ENCODE data around the gene STYXL2.

The STYXL2 gene

DNA sequence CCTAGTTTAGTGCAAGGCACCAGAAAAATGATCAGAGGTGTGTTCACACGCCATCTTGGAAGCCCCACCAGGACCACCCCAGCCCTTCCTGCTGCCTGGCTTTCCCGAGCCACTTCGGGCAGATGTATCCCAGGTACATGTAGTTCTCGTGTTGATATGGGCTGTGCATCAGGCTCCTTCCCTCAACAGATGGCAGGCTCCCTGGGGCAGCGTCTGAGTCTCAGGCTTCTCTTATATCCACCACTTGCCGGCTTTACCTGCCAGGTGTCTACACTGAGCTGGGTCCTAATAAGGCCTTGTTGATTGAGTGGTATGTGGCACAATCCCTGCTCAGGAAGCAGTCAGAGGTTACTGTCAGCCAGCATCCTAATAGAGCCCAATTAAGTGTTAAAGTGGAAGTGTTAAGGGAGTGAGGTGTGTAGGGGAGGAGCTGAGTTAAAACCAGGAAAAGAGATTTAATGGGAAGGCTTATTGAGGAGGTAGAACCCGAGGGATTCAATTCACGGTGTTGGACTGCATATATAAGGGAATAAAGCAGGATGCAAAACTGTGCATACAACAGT, 12.2 kb upstream of the STYXL2 start:
- no peak for DNase-seq

DNA sequence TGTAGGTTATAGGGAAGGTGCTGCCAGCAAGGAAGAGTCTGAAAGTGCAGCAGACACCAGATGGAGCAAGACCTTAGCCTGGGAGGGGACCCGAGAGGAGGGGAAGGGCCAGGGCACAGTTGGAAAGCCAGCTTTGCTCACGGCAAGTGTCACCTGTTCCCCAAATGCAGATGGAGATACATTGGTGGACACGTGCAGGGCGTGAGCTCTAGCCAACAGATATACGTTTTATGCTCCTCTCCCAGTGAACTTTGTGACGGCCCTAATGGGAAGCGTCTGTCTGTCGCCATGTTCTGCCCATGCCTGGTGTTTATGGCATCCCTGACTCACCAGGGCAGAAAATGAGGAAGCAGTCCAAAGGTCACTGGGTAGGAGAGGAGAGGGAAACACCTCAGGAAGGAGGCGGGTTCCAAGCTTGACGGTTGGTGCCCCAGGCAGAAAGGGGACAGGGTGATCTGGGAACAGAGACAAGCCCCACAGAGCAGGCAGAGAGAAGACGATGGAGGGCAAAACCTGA, 11.3 kb upstream of the STYXL2 start:
- DNase-seq: no peak

DNA sequence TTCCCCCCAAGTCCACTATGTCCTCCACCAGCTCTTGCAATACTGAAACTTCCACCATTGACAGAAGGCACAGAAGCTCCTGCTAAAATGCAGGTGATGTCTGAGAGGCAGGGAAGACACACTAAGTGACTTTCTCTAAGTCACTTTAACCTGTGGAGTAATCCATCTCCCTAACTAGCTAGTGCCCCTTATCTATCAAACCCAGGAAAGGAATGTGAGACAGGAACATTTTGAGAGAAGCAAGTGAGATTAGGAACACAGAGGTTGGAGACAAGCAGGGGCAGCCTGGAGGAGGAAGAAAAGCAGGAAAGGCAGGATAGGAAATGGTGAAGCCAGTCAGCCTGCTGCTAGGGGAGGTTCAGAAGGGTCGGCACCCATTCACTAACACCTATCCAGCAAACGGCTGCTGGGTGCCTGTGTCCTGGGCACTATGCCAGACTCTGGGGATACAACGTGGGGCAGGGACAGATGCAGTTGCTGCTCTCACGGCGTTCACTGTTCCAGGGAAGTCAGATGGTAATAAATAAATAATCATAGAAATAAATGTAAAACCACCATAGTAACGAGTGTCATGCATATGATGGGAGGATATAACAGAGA, 10.7 kb upstream of the STYXL2 start:
- no peak for DNase-seq

DNA sequence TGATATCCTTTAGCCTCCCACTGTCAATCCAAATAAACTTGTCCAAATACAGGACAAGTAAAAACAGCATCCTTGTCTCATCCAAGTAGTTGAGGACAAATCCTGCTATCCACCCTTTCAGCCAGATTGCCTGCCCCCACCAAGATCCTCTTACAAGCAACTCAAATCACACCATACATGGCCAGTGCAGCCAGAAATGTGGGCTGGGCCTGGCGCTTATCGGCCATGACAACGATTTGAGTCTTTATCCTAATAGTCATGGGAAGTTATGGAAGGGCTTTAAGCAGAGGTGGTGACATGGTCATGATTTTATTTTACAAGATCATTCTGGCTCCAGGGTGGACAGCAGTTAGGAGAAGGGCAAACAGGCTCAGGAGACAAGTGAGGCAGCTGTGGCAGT, 10.0 kb upstream of the STYXL2 start:
- no peak for DNase-seq

DNA sequence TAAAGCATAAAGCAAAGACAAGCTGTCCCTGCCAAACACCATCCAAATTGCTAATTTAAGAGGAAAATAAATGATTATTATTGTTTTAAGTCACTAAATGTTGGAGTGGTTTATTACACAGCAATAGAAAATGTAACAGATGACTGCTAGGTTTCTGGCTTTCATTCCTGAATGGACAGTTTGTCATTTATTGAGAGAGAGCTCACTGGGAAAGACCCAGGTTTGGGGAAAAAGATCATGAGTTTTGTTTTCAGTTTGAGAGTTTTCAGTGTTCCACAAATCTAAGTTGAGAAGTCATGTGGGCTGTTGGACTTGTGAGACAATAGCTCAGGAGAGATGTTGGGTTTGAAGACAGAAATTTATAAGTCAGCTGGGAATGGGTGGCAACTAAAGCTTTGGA, 9.1 kb upstream of the STYXL2 start:
- DNase-seq: no peak

DNA sequence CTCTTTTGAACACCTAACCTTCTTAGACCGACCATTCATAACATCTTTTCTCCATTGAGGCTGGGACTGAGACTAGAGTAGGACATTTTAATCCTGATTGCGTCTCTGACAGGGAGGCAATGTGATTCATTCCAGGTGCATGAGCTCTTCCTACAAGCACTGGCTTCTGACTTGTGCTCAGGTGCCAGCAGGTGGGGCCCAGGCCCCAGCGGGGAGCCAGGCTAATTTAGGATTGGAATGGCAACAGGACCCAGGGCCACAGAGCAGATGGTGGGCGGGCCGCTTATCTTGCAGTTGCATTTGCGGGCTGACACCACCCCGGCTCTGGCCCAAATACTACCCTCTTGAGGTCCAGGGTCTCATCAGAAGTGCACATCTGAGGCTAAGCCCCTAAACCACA, 7.8 kb upstream of the STYXL2 start:
- DNase-seq: no peak

DNA sequence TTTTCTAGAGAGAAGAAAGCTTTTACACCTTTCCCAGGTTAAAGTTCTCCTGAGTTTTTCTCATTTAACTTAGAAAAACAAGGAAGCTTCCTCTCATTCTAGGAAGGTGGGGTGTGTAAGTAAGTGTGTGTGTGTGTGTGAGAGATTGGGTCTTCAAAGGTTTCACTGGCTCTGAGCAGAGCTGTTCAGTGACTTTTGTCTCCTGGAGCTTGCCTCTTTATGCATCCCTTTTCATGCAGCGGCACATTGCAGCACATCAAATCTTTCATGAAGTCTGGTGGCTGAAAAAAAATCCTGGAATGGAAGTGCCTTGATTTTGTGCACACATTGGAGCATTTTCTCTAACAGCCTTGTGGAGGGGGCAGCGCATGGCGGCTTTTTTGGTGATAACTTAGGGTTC, 7.1 kb upstream of the STYXL2 start:
- no peak for DNase-seq

DNA sequence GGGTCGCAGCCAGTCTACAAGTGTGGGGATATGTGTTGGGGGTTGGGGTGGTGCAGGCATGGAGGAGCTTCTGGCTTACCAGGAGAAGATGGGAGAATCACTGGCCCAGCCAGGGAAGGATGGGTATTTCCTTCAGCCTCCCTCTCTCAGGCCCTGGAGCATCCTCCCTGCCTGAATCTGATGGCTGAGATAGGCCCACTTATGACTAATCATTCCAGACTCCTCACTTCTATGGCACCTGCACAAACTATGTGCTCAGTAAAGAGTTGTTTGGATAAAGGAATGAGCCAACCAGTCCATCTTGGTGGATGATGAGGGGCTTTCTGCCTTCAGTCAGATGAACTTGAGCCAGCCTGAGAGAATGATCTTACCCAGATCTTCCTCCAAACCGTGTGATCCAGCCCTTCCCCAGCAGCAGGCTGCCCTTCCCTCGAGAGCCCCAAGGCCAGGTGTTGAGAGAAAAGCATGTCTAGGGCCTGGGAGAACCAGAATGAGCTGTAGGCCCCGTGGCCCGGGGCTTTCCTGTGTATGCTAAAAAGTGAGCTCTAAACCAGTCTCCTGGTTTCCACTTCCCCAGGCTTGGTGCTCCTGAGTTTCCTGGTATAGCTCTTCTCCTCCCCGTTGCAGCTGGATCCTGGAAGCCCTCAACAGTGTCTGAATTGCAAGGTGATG, 5.0 kb upstream of the STYXL2 start:
- DNase-seq: no peak

DNA sequence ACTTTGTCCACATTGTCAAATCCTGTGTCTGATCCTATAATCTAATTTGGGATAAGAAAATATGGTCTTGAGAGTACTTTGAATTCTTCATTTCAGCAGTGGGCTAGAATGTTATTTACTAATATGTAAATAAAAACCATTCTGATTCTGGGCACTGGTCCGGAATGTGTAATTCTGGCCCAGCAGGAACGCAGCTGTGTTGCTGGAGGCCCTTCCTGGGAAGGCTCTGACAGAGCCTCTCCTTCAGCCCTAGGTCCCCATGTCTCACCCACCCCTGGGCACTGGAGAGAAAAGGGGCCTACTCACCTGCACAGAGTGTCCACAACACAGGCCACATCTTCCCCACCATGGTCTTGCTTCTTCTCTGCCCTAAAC, 3.9 kb upstream of the STYXL2 start:
- DNase-seq: no peak

DNA sequence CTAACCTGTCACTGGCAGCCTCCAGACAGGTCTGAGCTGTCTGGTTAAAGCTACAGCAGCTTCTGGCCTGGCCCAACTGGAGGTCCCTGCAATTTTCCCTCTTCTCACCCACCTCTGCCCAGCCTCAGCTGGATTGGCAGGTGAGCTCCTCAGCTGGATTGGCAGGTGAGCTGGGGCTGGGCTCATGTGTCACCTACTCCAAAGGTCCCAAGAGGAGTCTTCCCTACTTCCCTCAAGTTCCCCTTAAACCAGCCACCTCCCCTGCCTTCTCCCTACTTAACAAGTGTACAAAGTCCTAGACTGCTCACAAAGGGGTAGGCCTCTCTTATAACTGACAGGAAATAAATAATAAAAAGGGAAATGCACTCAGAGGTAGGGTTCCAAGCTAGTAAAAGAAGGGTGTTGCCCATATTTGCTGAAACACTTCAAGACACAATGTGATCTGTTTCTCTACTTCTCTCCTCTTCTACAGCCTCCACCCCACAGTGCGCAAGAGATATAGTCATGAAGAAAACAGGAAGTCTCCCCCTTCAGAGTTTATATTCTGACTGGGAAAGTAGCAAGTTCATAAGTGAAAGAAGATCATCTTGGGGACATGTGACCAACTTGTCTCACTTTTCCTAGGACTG, 3.4 kb upstream of the STYXL2 start, which contains the start of gene GPA33:
GPA33 (minus strand) TSS at position 64 of the 629 bp plus-strand sequence. CDS start 90 bp downstream, outside the sequence.
- DNase-seq: no peak

DNA sequence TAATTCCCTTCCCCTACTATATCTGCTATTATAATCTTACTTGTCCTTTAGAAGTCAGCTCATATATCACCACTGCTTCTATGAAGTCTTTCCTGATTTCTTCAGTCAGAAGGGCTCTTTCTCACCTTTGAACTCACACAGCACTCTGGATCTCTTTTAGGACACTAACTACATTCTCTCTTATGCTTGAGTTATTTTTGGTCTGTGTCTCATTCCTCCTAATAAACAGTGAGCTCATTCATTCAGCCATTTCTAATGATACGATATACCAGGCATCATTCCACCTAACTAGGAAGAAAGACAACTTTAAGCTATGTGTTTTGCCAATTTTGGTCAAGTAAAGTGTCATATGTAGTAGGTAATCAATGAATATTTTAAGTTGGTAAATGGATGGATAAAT, 1.2 kb upstream of the STYXL2 start:
- DNase-seq: no peak

DNA sequence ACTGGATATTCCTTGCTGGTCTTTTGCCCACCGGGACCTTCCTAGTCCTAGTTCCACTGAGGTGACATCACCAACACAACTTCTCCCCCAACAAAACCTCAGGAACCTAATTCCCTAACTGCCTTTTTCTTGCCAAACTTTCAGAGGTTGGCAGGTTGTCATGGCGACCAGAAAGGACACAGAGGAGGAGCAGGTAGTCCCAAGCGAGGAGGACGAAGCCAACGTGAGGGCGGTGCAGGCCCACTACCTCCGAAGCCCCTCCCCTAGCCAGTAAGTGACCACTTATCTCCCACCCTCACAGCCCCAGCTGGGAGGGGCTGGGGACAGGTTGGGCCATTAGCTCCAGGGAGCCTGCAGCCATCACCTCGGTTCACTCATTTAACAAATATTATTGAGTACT, 815 bp downstream of the STYXL2 start:
- no peak for DNase-seq

DNA sequence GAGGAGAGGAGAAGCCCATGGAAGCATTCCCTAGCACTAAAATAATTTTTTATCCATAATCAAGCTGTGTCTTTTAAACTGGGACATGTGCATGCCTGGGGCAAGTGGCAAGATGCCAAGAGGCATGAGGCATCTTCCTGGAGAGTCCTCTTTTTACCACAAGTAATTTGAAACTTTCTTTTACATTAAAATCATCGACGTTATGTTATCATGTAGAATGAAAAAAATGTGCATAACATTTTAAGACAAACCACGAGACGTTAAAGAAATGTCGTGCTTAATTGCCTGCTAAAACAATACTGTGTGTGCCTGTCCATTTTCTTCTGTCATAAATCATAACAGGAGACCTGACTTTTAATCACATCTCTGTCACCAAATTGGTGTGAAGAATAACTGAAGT, 1.5 kb downstream of the STYXL2 start:
- no peak for DNase-seq

DNA sequence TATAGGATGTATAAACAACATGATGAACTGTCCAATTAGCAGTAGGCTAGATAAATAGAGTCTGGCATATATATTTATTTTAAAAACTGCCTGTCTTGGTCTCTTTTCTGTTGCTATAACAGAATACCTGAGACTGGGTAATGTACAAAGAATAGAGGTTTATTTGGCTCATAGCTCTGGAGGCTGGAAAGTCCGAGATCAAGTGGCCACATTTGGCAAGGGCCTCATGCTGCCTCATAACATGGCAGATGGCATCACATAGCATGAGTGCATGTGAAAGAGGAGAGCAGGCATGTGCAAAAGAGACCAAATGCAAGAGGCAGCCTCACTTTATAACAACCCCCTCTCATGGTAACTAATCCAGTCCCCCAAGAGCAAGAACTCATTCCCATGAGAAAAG, 6.0 kb downstream of the STYXL2 start:
- DNase-seq: no peak

DNA sequence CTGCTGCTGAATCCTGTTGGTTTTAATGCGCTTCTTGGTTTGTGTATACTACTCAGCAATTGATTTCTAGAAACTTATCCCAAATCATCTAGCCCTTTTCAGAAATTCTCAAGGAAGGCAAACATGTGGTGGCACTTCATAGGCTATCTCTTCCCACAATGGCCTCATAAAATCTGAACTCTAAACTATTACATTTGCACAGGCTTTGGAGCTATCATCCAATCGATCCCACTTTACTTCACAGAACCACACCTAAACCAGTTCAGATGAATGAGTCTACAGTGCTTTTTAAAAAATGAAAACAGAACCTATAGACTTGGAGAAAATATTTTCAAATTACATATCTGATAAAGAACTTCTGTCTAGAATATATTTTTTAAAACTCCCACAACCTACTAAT, 6.9 kb downstream of the STYXL2 start:
- DNase-seq: no peak

DNA sequence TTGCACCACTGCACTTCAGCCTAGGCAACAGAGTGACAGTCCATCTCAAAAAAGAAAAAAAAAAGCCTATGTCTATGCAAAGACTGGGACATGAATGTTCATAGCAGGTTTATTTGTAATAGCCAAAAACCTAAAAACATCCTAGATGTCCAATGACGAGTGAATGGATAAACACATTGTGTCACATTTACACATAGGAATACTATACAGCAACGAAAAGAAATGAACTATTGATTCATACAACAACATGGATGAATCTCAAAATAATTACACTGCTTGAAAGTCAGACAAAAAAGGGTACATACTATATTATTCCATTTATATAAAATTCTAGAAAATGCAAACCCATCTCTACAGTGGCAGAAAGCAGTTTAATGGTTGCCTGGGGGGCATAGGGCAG, 7.9 kb downstream of the STYXL2 start:
- no peak for DNase-seq

DNA sequence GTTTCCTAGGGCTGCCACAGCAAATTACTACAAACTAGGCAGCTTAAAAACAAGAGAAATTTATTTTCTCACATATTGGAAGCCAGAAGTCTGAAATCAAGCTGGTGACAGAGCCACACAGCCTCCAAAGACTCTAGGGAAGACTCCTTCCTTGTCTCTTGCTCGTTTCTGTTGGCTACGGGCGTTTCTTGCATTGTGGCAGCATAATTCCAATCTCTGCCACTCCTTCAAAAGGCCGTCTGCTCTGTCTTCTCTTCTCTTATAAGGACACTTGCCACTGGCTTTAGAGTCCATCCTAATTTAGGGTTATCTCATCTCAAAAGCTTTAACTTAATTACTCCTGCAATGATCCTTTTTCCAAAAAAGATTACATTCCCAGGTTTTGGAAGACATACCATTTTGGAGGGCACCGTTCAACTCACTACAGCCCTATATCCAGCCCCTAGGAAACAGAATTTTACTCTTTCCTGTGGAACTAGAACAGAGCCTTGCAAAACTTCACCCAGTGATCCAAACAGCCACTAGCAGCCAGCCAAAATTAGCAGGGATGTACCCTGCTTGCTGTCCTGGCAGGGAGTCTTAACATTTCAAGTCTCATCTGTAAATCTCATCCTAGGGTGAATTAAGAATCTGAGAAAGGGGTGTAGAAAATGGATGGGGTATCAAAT, 9.2 kb downstream of the STYXL2 start:
- DNase-seq: no peak

DNA sequence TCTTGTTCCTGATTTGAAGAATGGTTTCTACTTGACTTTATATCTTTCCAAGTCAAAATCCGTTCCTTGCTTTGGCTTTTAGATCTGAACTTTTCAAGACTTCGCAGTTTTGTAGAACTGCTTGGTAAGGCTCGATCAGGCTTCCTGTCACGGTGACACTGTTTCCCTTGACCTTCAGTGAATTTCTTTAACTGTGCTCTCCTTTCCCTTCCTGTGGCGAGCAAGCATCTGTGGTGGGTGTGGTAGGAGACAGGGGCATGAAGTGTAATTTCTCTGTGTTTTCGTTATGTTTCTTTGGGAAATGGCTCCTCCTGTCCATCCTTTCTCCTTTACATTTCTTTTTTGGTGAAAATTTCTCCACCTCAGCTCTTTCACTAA, 10.4 kb downstream of the STYXL2 start:
- DNase-seq: no peak

DNA sequence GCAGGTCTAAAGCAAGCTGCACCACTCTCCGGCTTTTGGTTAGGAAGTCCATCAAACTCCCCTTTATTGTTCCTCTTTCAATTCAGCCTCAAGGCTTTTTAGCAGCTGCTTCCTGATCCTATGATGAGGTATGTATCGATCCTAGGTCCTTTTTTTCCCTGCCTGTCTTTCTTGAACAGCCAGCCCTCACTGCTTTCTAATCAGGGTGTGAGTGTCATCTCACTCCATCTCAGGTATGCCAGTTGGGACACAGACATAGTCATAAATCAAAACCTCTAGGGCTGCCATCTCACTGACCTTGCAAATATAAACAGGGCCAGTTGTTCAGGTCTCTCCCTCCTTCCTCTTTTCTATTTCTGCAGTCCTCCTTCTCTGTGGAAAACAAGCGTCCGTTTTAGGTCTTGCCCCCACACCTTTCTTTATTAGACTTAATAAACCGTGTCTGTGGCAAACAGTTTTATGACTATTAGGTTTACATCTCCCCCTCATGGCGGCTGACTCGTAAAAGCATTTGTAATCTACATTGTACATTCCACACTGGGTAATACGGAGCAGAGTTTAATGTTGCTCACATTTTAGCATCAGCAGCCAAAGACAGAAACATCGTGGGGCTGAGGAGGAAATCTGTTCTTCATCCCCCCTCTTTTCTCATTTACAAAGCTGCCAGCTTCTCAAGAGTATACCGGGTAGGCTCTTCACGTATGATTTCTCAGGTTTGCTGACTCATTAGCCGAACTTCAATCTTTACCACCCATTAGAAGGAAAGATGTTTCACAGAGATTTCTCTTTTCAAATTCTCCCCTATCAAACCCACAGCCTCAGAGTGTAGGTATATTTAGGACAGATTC, 11.6 kb downstream of the STYXL2 start:
- DNase-seq: no peak

DNA sequence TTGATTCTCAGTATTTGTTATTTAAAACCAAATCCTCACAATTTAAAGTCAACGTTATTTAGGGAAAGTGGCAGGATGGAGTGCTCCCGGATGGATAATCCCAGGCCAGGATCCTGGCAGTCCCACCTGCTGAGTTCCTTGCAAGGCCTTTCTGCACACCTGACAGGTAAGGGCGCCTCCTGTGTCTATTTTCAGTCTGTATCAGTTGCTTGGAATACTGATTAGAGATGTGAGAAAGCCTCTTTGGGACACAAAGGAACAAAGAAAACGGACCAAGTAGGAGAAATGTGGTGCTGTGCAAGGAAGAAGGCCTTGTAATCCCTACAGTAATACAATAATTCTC, 12.2 kb downstream of the STYXL2 start:
- no peak for DNase-seq

DNA sequence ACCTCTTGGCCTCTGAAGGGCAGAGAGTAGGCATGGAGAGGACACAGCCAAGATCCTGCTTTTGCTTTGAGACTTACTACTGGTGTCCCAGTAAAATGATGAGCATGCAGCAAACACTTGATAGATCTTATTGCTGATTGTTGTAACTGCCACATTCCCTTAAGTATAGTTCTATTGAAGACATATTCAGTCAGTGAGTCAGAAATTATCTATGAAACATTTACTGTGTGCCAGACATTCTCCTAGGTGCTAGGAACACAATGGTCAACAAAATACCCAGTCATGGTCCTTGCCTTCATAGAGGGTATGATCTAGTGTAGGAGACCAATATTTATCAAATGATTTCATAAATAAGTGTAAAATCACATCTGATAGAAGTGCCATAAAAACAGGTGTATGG, 13.6 kb downstream of the STYXL2 start:
- no peak for DNase-seq

DNA sequence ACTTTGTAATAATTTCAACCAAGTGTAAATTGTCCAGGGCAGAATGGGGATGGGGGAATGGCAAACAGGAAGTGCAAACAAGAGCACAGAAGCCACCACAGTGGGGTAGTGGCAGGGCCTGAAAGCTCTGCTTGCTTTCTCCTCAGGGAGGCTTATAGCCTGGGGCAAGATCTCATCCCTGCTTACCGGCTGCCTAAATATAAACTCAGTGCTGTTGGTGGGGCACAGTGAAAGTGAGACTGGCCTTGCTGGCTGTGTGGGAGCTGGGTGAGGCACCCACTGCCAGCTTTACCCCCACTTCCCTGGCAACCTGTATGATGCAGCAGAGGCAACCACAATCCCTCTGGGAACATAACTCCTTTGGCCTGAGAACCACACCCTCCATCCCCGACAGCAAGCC, 15.2 kb downstream of the STYXL2 start:
- no peak for DNase-seq

DNA sequence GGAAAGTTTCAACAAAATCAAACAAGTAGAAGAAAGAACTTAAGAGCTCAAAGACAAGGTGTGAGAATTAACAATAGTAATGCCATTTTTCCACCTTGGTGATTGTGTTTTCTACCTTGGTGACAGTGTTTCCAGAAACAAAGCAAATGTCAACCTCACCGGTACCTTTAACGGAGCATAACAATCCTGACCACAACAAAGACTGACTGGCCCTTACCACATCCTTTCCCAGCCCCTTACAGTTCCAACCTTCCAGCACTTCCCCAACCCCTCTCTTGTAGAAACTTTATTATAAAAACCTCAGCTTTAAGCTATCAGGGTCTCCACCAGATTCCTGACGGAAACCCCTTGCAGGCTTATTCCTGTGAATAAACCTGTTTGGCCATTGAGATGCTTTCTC, 16.7 kb downstream of the STYXL2 start:
- DNase-seq: no peak

Data from activated CD8-positive, alpha-beta memory T cell treated with anti-CD3 and anti-CD28 coated beads, Interleukin-2, amount 50 U/mL, for 4 hours (primary cell).